GM10847 (cell line): ENCODE measurements around the gene TNIK.

Experiments
- POLR2A ChIP-seq: IDR thresholded peaks from 2 replicates; pipeline ENCODE4 v1.6.1; 2011; ENCODE audit not compliant: insufficient read length; ENCODE audit errors: extremely low read depth

TNIK gene

GRCh38 chr3:171285287-171285686 is 174.9 kb downstream of the TNIK start:
- TF ChIP-seq POLR2A: no peak

DNA sequence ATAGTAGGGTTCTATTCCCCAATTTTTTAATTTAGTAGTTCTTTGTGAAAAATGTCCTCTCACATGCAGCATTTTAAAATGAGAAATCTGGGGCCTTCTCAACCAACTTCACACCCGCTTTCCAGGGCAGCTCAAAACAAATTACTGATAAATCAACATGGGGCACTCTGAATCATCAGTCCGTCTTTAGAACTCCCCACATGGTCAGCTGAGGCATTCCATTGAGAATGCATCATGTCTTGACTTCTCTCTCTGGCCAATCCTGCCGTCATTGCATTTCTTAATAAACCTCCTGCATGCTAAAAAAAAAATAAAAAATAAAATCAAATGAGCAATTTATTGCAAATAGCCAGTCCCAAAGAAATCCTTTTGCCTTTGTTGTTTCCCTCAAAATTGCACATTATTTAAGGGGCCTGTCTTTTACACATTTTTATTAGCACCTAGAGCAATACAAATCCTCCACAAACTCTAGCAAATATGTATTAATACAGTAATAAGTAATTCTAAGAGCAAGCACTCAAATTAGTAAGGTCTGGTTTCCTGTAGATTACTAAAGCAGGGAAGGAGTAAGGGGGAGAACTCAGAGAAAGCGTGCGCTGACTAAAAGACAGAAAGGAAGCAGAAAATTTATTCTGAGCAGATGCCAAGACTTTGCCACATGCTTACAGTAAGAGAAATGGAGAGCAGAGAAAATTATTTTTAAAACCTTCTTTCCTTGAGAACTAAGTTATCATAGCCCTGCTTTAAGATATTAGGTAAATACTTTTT is 175.7 kb downstream of the TNIK start:
- TF ChIP-seq POLR2A: no peak

GRCh38 chr3:171283848-171284222 is 176.4 kb downstream of the TNIK start:
- TF ChIP-seq POLR2A: no peak

GRCh38 chr3:171283183-171283847 is 176.9 kb downstream of the TNIK start:
- no peak for TF ChIP-seq POLR2A

GRCh38 chr3:171282041-171282440 is 178.2 kb downstream of the TNIK start:
- no peak for TF ChIP-seq POLR2A

GRCh38 chr3:171281256-171281992 is 178.8 kb downstream of the TNIK start:
- no peak for TF ChIP-seq POLR2A

DNA sequence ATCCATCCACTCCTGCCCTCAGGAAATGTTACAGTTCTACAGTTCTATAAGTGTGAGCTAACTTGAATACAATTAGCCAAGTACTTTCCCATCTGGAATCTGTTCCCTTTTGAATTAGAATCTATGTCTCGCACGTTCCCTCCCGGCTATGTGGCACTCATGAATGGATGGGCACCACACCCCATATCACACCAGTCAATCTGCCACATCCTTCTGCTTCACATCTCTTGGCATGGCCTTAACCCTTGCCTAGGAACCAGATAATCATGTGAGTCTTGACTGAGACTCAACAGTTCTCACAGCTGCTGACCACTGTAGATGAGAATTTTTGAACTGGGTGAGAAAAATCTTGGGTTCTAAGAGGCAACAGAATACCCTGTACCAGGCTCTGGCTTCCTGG is 180.2 kb downstream of the TNIK start:
- no peak for TF ChIP-seq POLR2A

GRCh38 chr3:171278299-171278590 is 182.0 kb downstream of the TNIK start:
- TF ChIP-seq POLR2A: no peak

- no peak for TF ChIP-seq POLR2A
Measured at GRCh38 chr3:171277456-171278298, 182.5 kb downstream of the TNIK start.

- TF ChIP-seq POLR2A: no peak
Measured at GRCh38 chr3:171276923-171277322, 183.3 kb downstream of the TNIK start.

DNA sequence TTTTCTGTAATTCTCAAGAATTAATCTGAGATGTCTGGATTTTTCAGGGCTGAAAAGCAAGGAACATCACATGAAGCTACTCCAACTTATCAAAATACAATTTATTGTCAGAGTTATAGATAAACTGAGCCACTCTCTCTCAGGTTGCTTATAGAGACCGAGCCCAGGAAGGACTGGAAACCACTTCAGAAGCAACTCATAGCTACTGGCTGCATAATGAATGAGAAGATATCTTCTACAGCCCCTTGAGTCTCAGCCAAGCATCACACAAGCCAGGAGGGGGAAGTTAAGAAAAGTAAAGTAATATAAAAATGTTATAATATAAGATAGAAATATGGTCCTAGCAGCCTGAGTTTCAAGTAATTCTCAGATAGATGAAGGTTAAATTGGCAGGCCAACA is 186.0 kb downstream of the TNIK start:
- TF ChIP-seq POLR2A: no peak

DNA sequence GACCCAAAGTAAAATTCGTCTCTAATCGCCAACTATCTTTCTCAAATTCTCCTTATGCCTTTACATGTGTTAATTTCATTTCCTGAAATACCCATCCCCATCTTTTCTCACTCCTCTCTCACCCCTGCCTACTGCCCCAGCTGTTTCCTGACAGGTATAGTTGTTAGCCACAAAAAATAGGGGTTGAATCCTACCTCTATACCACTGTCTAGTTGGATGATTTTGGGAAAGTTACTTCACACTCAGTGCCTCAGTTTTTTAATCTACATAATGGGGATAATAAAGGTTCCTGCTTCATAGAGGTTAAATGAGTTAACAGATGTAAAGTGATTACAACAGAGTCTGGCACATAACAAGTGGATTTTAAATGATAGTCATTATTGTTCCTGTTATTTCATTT is 189.7 kb downstream of the TNIK start:
- no peak for TF ChIP-seq POLR2A

DNA sequence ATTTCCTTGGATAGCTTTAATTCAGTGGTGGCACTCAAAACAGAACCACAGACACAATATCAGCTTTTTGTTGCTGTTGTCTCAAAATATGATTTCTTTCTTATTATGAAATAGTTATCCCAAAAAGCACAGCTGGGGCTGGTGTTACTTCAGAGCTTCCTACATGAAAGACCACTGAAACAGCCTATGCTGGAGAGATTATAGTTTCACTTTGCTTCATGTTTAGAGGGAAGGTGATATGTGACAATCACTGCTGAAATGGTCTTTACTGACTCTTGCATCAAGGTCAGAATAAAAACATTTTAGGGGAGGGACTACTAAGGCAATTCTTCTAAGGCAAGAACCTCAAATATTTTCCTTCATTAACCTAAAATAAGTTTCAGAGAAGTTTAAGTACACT is 190.7 kb downstream of the TNIK start:
- TF ChIP-seq POLR2A: no peak

DNA sequence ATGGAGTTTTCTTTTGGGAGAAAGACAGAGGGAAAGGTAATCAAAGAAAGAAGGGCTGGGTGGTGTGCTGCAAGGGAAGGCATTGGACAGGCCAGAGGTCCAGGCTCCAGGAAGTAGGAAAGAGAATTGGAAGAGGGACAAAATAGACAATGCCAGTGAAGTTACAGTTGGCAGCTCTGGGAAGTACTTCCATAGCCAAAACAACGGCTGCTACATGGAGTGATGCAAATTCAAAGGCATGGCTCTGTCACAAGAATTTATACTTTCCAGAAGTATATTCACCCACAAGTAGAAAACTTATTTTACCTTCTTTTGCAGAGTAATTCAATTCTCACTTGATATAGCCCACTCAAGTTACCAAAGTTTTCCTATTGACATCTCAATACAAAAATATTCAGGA is 191.5 kb downstream of the TNIK start:
- TF ChIP-seq POLR2A: no peak

- TF ChIP-seq POLR2A: no peak
Measured at GRCh38 chr3:171267104-171267503, 193.1 kb downstream of the TNIK start.

DNA sequence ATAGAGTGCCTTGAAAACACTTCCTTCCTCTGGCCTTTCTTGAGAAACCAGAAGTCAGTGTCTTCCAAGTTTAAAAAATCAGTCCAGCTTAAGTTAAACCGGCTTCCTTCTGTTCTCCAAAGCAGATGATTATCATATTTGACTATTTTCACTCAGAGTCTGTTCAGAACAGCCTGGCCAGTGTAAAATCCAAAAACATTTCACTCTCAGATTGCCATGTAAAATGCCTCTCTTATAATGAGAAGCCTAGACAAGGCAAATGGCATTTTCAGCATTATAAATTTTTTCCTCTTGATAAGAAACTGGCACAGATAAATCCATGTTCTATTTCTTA is 193.5 kb downstream of the TNIK start:
- TF ChIP-seq POLR2A: no peak
